ENCODE results near the gene UBTF. TPM values are rescaled to one million over a fixed set of nuclear protein-coding genes. Genes with fewer than 3 reads are reported as not detected.

UBTF gene
- total and polyA plus RNA-seq, 4 donors, result 31.9 to 75.5 (median 52.3) TPM

GRCh38 chr17:44155488-44155887 is 64.0 kb downstream of the UBTF start:
- 80 to 92% methylated on average over 2 of the region's 2 CpGs for WGBS, 2 donors
- TF ChIP-seq CTCF (IDR thresholded peaks at IDR 0.05; ENCODE audit: control extremely low read depth, extremely low read depth), result no peak
- no peak for ATAC-seq (ENCODE audit: insufficient read depth, low FRiP score)

More at GRCh38 chr17:44155488-44155887, 64.0 kb downstream of the UBTF start:
- no peak overlapping the region for H3K9ac ChIP-seq (ENCODE audit: insufficient read depth in 1 of 2, low read length in 2 of 2)
- H3K36me3 ChIP-seq (ENCODE audit: control insufficient read depth in 4 of 4, insufficient read depth in 4 of 4, low read length in 4 of 4), result peaks cover 0 to 3% (median 0%) of the 10 kb centered on the region in 4 donors
- no peak overlapping the region for H3K27ac ChIP-seq (ENCODE audit: low read depth in 1 of 2, low read length in 1 of 2)
- H3K4me1 ChIP-seq (ENCODE audit: control insufficient read depth in 5 of 5, insufficient read depth in 5 of 5, low read length in 5 of 5), result no peaks in the 10 kb centered on the region
- H3K27me3 ChIP-seq (ENCODE audit: control insufficient read depth in 3 of 3, insufficient read depth in 3 of 3, low read length in 2 of 3), result no peaks in the 10 kb centered on the region
- no peak overlapping the region for H3K4me3 ChIP-seq
- H3K9me3 ChIP-seq (ENCODE audit: control insufficient read depth in 4 of 4, insufficient read depth in 3 of 4, low read length in 3 of 4), result no peaks in the 10 kb centered on the region
- no peak for DNase-seq

Small RNAs within 50 kb of the gene (small RNA-seq; reads per million reads assigned to genes)
- not detected for gene MIR6782 (ENCODE audit: low replicate concordance)

Other genes starting within 250 kb of the UBTF start
- gene NAGS, start 215.1 kb downstream of the UBTF start, total RNA-seq, result 10 to 100 TPM in 1 of 2 donors, 1 to 10 TPM in 1; 2.6 to 10.7 TPM
- 1 to 10 TPM; 3.6 to 6.4 TPM for gene NAGS, start 215.1 kb downstream of the UBTF start, polyA plus RNA-seq
- gene TMEM101, start 204.7 kb downstream of the UBTF start, total RNA-seq, result 10 to 100 TPM; 32.9 to 33.3 TPM
- gene TMEM101, start 204.7 kb downstream of the UBTF start, polyA plus RNA-seq, result 10 to 100 TPM; 28.7 to 43.5 TPM
- gene LSM12, start 153.0 kb downstream of the UBTF start, total RNA-seq, result 10 to 100 TPM; 14.8 to 45.3 TPM
- gene LSM12, start 153.0 kb downstream of the UBTF start, polyA plus RNA-seq, result 10 to 100 TPM; 25.8 to 54.6 TPM
- gene G6PC3, start 148.9 kb downstream of the UBTF start, total RNA-seq, result 10 to 100 TPM; 21.2 to 74.6 TPM
- 10 to 100 TPM; 84.8 to 87.4 TPM for gene G6PC3, start 148.9 kb downstream of the UBTF start, polyA plus RNA-seq
- 10 to 100 TPM; 33.8 to 77.4 TPM for gene HDAC5, start 96.0 kb downstream of the UBTF start, total RNA-seq
- gene HDAC5, start 96.0 kb downstream of the UBTF start, polyA plus RNA-seq, result 10 to 100 TPM; 29.6 to 39.0 TPM
- 1 to 10 TPM in 1 of 2 donors, under 1 TPM in 1; 0.88 to 1.3 TPM for gene HROB, start 77.7 kb downstream of the UBTF start, total RNA-seq
- under 1 TPM; 0.61 to 0.87 TPM for gene HROB, start 77.7 kb downstream of the UBTF start, polyA plus RNA-seq
- gene ASB16, start 49.0 kb downstream of the UBTF start, total RNA-seq, result under 1 TPM in 1 of 2 donors, not detected in 1; 0.11 TPM
- under 1 TPM; 0.10 TPM for gene ASB16, start 49.0 kb downstream of the UBTF start, polyA plus RNA-seq
- 10 to 100 TPM; 32.1 to 36.9 TPM for gene TMUB2, start 32.7 kb downstream of the UBTF start, total RNA-seq
- 10 to 100 TPM; 37.5 to 40.2 TPM for gene TMUB2, start 32.7 kb downstream of the UBTF start, polyA plus RNA-seq
- gene ATXN7L3, start 19.8 kb downstream of the UBTF start, total RNA-seq, result 10 to 100 TPM; 30.1 to 70.6 TPM
- 10 to 100 TPM; 50.4 to 50.7 TPM for gene ATXN7L3, start 19.8 kb downstream of the UBTF start, polyA plus RNA-seq
- gene SLC4A1, start 48.5 kb upstream of the UBTF start, total RNA-seq, result 10 to 100 TPM in 1 of 2 donors, 1 to 10 TPM in 1; 1.4 to 40.9 TPM
- gene SLC4A1, start 48.5 kb upstream of the UBTF start, polyA plus RNA-seq, result under 1 TPM; 0.10 to 0.13 TPM
- gene RUNDC3A, start 88.9 kb upstream of the UBTF start, total RNA-seq, result 1 to 10 TPM in 1 of 2 donors, under 1 TPM in 1; 0.61 to 4.9 TPM
- under 1 TPM; 0.70 to 0.91 TPM for gene RUNDC3A, start 88.9 kb upstream of the UBTF start, polyA plus RNA-seq
- 100 to 1,000 TPM in 1 of 2 donors, 10 to 100 TPM in 1; 66.4 to 134 TPM for gene SLC25A39, start 105.1 kb upstream of the UBTF start, total RNA-seq
- gene SLC25A39, start 105.1 kb upstream of the UBTF start, polyA plus RNA-seq, result 100 to 1,000 TPM; 104 to 130 TPM
- 100 to 1,000 TPM; 300 to 753 TPM for gene GRN, start 125.6 kb upstream of the UBTF start, total RNA-seq
- gene GRN, start 125.6 kb upstream of the UBTF start, polyA plus RNA-seq, result 100 to 1,000 TPM; 160 to 719 TPM
- gene FAM171A2, start 144.2 kb upstream of the UBTF start, total RNA-seq, result 1 to 10 TPM; 1.1 to 8.0 TPM
- gene FAM171A2, start 144.2 kb upstream of the UBTF start, polyA plus RNA-seq, result under 1 TPM; 0.47 TPM
- gene ITGA2B, start 170.0 kb upstream of the UBTF start, total RNA-seq, result 1 to 10 TPM; 2.1 to 9.2 TPM
- 1 to 10 TPM; 1.4 to 6.3 TPM for gene ITGA2B, start 170.0 kb upstream of the UBTF start, polyA plus RNA-seq